ENCODE data around the gene DHFR.

Gene DHFR

DNA sequence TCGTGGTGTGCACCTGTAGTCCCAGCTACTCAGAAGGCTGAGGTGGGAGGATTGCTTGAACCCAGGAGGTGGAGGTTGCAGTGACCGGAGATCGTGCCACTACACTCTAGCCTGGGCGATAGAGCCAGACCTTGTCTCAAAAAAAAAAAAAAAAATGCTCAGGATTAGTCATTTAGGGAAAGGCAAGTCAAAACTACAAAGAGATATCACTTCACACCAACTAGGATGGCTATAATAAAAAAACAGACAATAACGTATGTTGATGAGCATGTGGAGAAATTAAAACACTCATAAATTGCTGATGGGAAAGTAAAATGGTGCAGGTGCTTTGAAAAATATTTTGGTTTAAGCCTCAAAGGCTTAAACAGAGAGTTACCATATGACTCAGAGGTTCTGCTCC lies 78.4 kb downstream of the DHFR start:
- Histone ChIP-seq H3K4me1 (ENCODE audit: control insufficient read depth, low read length) (no peaks in the 10 kb centered on the region), H3K27me3 (ENCODE audit: control insufficient read depth, low read length) (peaks cover 15% of the 10 kb centered on the region), H4K20me1 (ENCODE audit: control insufficient read depth, insufficient read depth, low read depth, low read length) (no peaks in the 10 kb centered on the region), H3K4me2 (ENCODE audit: low read length) (no peak overlapping the region), H3F3A (ENCODE audit: control insufficient read depth, insufficient read depth) (no peaks in the 10 kb centered on the region), H3K36me3 (ENCODE audit: control insufficient read depth, low read length) (no peaks in the 10 kb centered on the region), H3K79me2 (ENCODE audit: control insufficient read depth, low read length) (no peaks in the 10 kb centered on the region), H3K9me3 (ENCODE audit: control insufficient read depth, insufficient read depth, low read length) (no peaks in the 10 kb centered on the region), H3K9me2 (replicated peaks; ENCODE audit: control insufficient read depth, low read length) (no peaks in the 10 kb centered on the region), H3K4me3 (ENCODE audit: low read length) (no peak overlapping the region), H3K27ac (ENCODE audit: low read depth, low read length) (no peak overlapping the region)
- TF ChIP-seq EZH2phosphoT487 (IDR thresholded peaks at IDR 0.05; ENCODE audit: borderline replicate concordance, low read length) (no peak), CTCF (IDR thresholded peaks at IDR 0.05; ENCODE audit: low read depth, low read length, poor library complexity, severe bottlenecking) (no peak)

Data from DOHH2 (cell line).